ENCODE data around the gene ZMYND8.
"Not testable (repeated sequence)": the region's sequence is repeated elsewhere in the genome, so short reads cannot be mapped to it uniquely, and the experiment has no call there.

Gene ZMYND8

GRCh38 chr20:47366301-47366700 lies 9.8 kb upstream of the ZMYND8 start:
- not testable (repeated sequence) for H3K9me3 ChIP-seq (ENCODE audit: control insufficient read depth in 1 of 2, low read length in 2 of 2); H3K36me3 ChIP-seq (ENCODE audit: control insufficient read depth in 1 of 2, insufficient read depth in 2 of 2, low read length in 2 of 2); H3K4me1 ChIP-seq (ENCODE audit: control insufficient read depth in 1 of 2, insufficient read depth in 2 of 2, low read length in 2 of 2); H3K4me3 ChIP-seq (ENCODE audit: low read depth in 1 of 2, low read length in 2 of 2); H3K27me3 ChIP-seq (ENCODE audit: low read depth, low read length); H3K27ac ChIP-seq (ENCODE audit: low read length)

GRCh38 chr20:47365023-47365764 lies 8.7 kb upstream of the ZMYND8 start:
- Histone ChIP-seq H3K36me3 (ENCODE audit: control insufficient read depth in 1 of 2, insufficient read depth in 2 of 2, low read length in 2 of 2) (no peaks in the 10 kb centered on the region), H3K4me1 (ENCODE audit: control insufficient read depth in 1 of 2, insufficient read depth in 2 of 2, low read length in 2 of 2) (peaks cover 6 to 13% of the 10 kb centered on the region in 2 donors), H3K9me3 (ENCODE audit: control insufficient read depth in 1 of 2, low read length in 2 of 2) (no peaks in the 10 kb centered on the region), H3K4me3 (ENCODE audit: low read depth in 1 of 2, low read length in 2 of 2) (no peak overlapping the region), H3K27me3 (ENCODE audit: low read depth, low read length) (no peaks in the 10 kb centered on the region), H3K27ac (ENCODE audit: low read length) (no peak overlapping the region)

GRCh38 chr20:47362361-47363219 lies 6.1 kb upstream of the ZMYND8 start:
- no peaks in the 10 kb centered on the region for H3K9me3 ChIP-seq (ENCODE audit: control insufficient read depth in 1 of 2, low read length in 2 of 2)
- H3K27me3 ChIP-seq (ENCODE audit: low read depth, low read length): no peaks in the 10 kb centered on the region
- no peak overlapping the region for H3K27ac ChIP-seq (ENCODE audit: low read length)
- peaks cover 25 to 38% of the 10 kb centered on the region in 2 donors for H3K4me1 ChIP-seq (ENCODE audit: control insufficient read depth in 1 of 2, insufficient read depth in 2 of 2, low read length in 2 of 2)
- H3K4me3 ChIP-seq (ENCODE audit: low read depth in 1 of 2, low read length in 2 of 2): no peak overlapping the region
- no peaks in the 10 kb centered on the region for H3K36me3 ChIP-seq (ENCODE audit: control insufficient read depth in 1 of 2, insufficient read depth in 2 of 2, low read length in 2 of 2)

GRCh38 chr20:47361057-47361915 lies 4.8 kb upstream of the ZMYND8 start:
- Histone ChIP-seq H3K4me1 (ENCODE audit: control insufficient read depth in 1 of 2, insufficient read depth in 2 of 2, low read length in 2 of 2) (peaks cover 36 to 49% of the 10 kb centered on the region in 2 donors), H3K4me3 (ENCODE audit: low read depth in 1 of 2, low read length in 2 of 2) (peak overlapping the region; percentile 26 to 42), H3K27ac (ENCODE audit: low read length) (peak overlapping the region; percentile 98), H3K27me3 (ENCODE audit: low read depth, low read length) (no peaks in the 10 kb centered on the region), H3K9me3 (ENCODE audit: control insufficient read depth in 1 of 2, low read length in 2 of 2) (no peaks in the 10 kb centered on the region), H3K36me3 (ENCODE audit: control insufficient read depth in 1 of 2, insufficient read depth in 2 of 2, low read length in 2 of 2) (no peaks in the 10 kb centered on the region)

GRCh38 chr20:47360297-47361056 lies 4.0 kb upstream of the ZMYND8 start:
- H3K4me3 ChIP-seq (ENCODE audit: low read depth in 1 of 2, low read length in 2 of 2): peak overlapping the region; percentile 26 to 42
- peaks cover 42 to 55% of the 10 kb centered on the region in 2 donors for H3K4me1 ChIP-seq (ENCODE audit: control insufficient read depth in 1 of 2, insufficient read depth in 2 of 2, low read length in 2 of 2)
- H3K27ac ChIP-seq (ENCODE audit: low read length): peak overlapping the region; percentile 98
- no peaks in the 10 kb centered on the region for H3K9me3 ChIP-seq (ENCODE audit: control insufficient read depth in 1 of 2, low read length in 2 of 2)
- H3K27me3 ChIP-seq (ENCODE audit: low read depth, low read length): no peaks in the 10 kb centered on the region
- no peaks in the 10 kb centered on the region for H3K36me3 ChIP-seq (ENCODE audit: control insufficient read depth in 1 of 2, insufficient read depth in 2 of 2, low read length in 2 of 2)

GRCh38 chr20:47359530-47360296 lies 3.2 kb upstream of the ZMYND8 start:
- no peaks in the 10 kb centered on the region for H3K9me3 ChIP-seq (ENCODE audit: control insufficient read depth in 1 of 2, low read length in 2 of 2)
- H3K4me3 ChIP-seq (ENCODE audit: low read depth in 1 of 2, low read length in 2 of 2): peak overlapping the region; percentile 26 to 42
- peak overlapping the region; percentile 98 for H3K27ac ChIP-seq (ENCODE audit: low read length)
- no peaks in the 10 kb centered on the region for H3K36me3 ChIP-seq (ENCODE audit: control insufficient read depth in 1 of 2, insufficient read depth in 2 of 2, low read length in 2 of 2)
- peaks cover 48 to 63% of the 10 kb centered on the region in 2 donors for H3K4me1 ChIP-seq (ENCODE audit: control insufficient read depth in 1 of 2, insufficient read depth in 2 of 2, low read length in 2 of 2)
- H3K27me3 ChIP-seq (ENCODE audit: low read depth, low read length): no peaks in the 10 kb centered on the region

- H3K4me3 ChIP-seq (ENCODE audit: low read depth in 1 of 2, low read length in 2 of 2): peak overlapping the region; percentile 24 to 42
- H3K4me1 ChIP-seq (ENCODE audit: control insufficient read depth in 1 of 2, insufficient read depth in 2 of 2, low read length in 2 of 2): peaks cover 56 to 71% of the 10 kb centered on the region in 2 donors
- no peaks in the 10 kb centered on the region for H3K27me3 ChIP-seq (ENCODE audit: low read depth, low read length)
These were observed 2.4 kb upstream of the ZMYND8 start for GRCh38 chr20:47358672-47359529.

GRCh38 chr20:47358039-47358671 lies 1.7 kb upstream of the ZMYND8 start:
- H3K4me1 ChIP-seq (ENCODE audit: control insufficient read depth in 1 of 2, insufficient read depth in 2 of 2, low read length in 2 of 2): peaks cover 57 to 78% of the 10 kb centered on the region in 2 donors
- peak overlapping the region; percentile 98 for H3K27ac ChIP-seq (ENCODE audit: low read length)
- peak overlapping the region in 1 of 2 donors; percentile 42 for H3K4me3 ChIP-seq (ENCODE audit: low read depth in 1 of 2, low read length in 2 of 2)
- H3K36me3 ChIP-seq (ENCODE audit: control insufficient read depth in 1 of 2, insufficient read depth in 2 of 2, low read length in 2 of 2): no peaks in the 10 kb centered on the region
- H3K9me3 ChIP-seq (ENCODE audit: control insufficient read depth in 1 of 2, low read length in 2 of 2): no peaks in the 10 kb centered on the region
- no peaks in the 10 kb centered on the region for H3K27me3 ChIP-seq (ENCODE audit: low read depth, low read length)

More at GRCh38 chr20:47358672-47359529, 2.4 kb upstream of the ZMYND8 start:
- no peaks in the 10 kb centered on the region for H3K9me3 ChIP-seq (ENCODE audit: control insufficient read depth in 1 of 2, low read length in 2 of 2)
- H3K27ac ChIP-seq (ENCODE audit: low read length): peak overlapping the region; percentile 98
- no peaks in the 10 kb centered on the region for H3K36me3 ChIP-seq (ENCODE audit: control insufficient read depth in 1 of 2, insufficient read depth in 2 of 2, low read length in 2 of 2)

GRCh38 chr20:47357296-47358038 lies 968 bp upstream of the ZMYND8 start:
- no peaks in the 10 kb centered on the region for H3K9me3 ChIP-seq (ENCODE audit: control insufficient read depth in 1 of 2, low read length in 2 of 2)
- H3K27ac ChIP-seq (ENCODE audit: low read length): peak overlapping the region; percentile 98
- peak overlapping the region in 1 of 2 donors; percentile 51 for H3K4me3 ChIP-seq (ENCODE audit: low read depth in 1 of 2, low read length in 2 of 2)
- H3K4me1 ChIP-seq (ENCODE audit: control insufficient read depth in 1 of 2, insufficient read depth in 2 of 2, low read length in 2 of 2): peaks cover 64 to 85% of the 10 kb centered on the region in 2 donors
- no peaks in the 10 kb centered on the region for H3K27me3 ChIP-seq (ENCODE audit: low read depth, low read length)
- H3K36me3 ChIP-seq (ENCODE audit: control insufficient read depth in 1 of 2, insufficient read depth in 2 of 2, low read length in 2 of 2): no peaks in the 10 kb centered on the region

All from muscle layer of duodenum (tissue), 2 donors.